AG04450 (cell line): ENCODE measurements around the gene TMEM147. TPM values are rescaled to one million over a fixed set of nuclear protein-coding genes. Genes with fewer than 3 reads are reported as not detected.

Source experiments
- CTCF ChIA-PET: fragments of 300-600, 350-600 bp; formaldehyde crosslinking; extraction: SDS; loops from one replicate; lab custom pipeline; 2022; ENCODE audit warnings: antibody characterized with exemption, inconsistent platforms; lab: Charles Lee
- POLR2A ChIA-PET: fragments of 350-600 bp; formaldehyde crosslinking; extraction: SDS; loops from one replicate; lab custom pipeline; 2021; ENCODE audit warnings: antibody characterized with exemption, inconsistent platforms; lab: Yijun Ruan, JAX
- DNase-seq: peaks from one replicate; pipeline ENCODE4 v3.0.0-alpha.2; 2011; ENCODE audit warnings: low read depth, low spot score
- H3K27ac ChIP-seq: one replicate; pipeline ENCODE4 v1.5.1; 2012; ENCODE audit warnings: low read depth, low read length, control low read depth
- H3K27me3 ChIP-seq: one replicate; pipeline ENCODE4 v1.6.0; 2012; ENCODE audit warnings: low read length; ENCODE audit not compliant: control insufficient read depth, insufficient read depth
- H3K4me3 ChIP-seq: 2 replicates; pipeline ENCODE4 v1.5.1; 2011; ENCODE audit warnings: mild to moderate bottlenecking, low read depth, low read length, control low read depth
- H3K9me3 ChIP-seq: 2 replicates; pipeline ENCODE4 v1.5.1; 2012; ENCODE audit warnings: low read length; ENCODE audit not compliant: control insufficient read depth, insufficient read depth
- polyA plus RNA-seq: library from polyadenylated mRNA; depleted of rRNA; stranded (reverse); fragments of >200 nt; gene quantifications from 2 replicates; pipeline ENCODE4 v1.2.3, GENCODE V29; 2011
- TF ChIP-seq, protein P1 (sequence below): IDR thresholded peaks from 2 replicates; pipeline ENCODE4 v1.5.1; 2011; ENCODE audit warnings: low read depth, low read length, control low read depth, inconsistent platforms

The TMEM147 gene
- polyA plus RNA-seq, 1 experiment, result 88.7 TPM

DNA sequence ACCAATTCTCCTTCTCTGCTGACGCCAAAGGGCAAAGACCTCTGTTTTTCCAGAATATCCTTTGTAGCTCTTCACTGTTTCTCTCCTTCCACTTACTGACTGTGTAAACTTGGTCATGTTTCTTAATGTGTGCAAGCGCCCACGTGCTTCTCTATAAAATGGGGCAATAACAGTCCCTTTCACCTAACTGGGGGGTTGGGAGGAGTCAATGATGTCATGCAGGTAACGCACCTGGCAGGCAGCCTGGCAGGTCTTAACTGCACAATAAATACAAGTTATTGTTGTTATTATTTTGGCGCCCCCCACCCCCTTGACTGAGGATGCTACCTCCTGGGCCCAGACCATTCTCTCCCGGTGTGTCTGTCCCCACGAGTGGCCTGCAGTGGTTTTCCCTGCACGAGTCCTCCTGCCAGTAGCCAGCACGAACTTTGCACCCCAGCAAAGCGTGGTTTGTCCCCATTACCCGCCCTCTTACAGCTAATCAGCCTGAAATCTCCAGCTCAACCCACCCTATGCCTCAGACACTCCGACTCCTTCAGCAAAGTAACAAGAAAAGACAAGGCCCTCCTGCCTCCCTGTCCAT, 22.6 kb upstream of the TMEM147 start:
- peaks cover 2% of the 10 kb centered on the region for H3K27me3 ChIP-seq
- POLR2A ChIA-PET, result no interaction called here
- H3K27ac ChIP-seq, result no peak overlapping the region
- H3K4me3 ChIP-seq, result no peak overlapping the region
- DNase-seq, result no peak
- CTCF ChIA-PET, result interaction anchor here (0.9 to 1.0 kb wide), 2 partner anchors 13 to 28 kb away, joined by 3 read pairs; no protein-coding TSS in a partner anchor
- no peaks in the 10 kb centered on the region for H3K9me3 ChIP-seq
- TF ChIP-seq, protein P1, sequence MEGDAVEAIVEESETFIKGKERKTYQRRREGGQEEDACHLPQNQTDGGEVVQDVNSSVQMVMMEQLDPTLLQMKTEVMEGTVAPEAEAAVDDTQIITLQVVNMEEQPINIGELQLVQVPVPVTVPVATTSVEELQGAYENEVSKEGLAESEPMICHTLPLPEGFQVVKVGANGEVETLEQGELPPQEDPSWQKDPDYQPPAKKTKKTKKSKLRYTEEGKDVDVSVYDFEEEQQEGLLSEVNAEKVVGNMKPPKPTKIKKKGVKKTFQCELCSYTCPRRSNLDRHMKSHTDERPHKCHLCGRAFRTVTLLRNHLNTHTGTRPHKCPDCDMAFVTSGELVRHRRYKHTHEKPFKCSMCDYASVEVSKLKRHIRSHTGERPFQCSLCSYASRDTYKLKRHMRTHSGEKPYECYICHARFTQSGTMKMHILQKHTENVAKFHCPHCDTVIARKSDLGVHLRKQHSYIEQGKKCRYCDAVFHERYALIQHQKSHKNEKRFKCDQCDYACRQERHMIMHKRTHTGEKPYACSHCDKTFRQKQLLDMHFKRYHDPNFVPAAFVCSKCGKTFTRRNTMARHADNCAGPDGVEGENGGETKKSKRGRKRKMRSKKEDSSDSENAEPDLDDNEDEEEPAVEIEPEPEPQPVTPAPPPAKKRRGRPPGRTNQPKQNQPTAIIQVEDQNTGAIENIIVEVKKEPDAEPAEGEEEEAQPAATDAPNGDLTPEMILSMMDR, result no peak

DNA sequence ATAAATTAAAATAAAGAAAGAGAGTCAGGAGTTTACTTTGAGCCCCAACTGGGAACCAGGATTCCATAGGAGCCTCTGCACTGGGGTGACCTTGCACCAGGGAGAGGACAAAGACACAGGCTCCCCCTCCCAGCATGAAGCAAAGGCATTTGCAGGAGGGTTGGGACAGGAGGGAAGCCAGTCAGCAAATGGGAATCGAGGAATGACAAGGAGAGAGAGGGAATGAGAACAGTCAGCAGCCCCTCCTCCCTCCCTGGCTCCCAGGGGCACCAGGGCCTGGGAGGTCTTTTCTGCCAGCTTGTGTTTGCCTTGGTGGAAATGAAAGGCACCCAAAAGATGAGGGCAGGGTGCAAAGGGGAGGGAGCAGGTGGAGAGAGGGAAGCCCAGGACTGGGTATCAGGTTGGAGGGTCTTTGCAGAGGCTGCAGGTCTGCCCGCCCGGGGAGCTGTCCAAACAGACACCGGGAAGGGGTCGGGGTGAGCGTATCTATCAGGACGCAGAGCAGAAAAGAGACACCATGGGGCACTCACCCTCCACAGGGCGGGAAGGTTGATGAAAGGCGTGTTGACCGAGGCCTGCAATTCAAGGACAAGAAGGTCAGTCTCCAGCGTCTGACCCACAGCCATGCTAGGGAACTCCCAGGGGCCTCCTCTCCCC, 21.1 kb upstream of the TMEM147 start:
- H3K4me3 ChIP-seq, result no peak overlapping the region
- peaks cover 2% of the 10 kb centered on the region for H3K27me3 ChIP-seq
- no peak for DNase-seq
- TF ChIP-seq, protein P1, result no peak
- H3K9me3 ChIP-seq, result no peaks in the 10 kb centered on the region
- ChIA-PET CTCF (no interaction called here), POLR2A (no interaction called here)
- no peak overlapping the region for H3K27ac ChIP-seq

DNA sequence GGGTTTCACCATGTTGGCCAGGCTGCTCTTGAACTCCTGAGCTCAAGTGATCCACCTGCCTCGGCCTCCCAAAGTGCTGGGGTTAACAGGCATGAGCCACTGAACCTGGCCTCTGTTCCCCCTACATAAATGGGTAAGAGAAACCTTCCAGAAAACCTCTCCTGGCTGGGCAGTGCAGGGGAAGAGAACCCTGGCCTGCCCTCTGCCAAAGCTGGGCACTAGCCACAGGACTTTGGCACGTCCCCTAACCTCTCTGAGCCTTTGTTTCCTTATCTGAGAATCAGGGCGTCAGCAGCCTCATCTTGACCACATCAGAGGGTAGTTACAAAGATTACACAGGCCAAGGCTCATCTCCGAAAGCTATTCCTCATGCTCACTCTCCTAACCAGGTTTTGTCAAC, 19.6 kb upstream of the TMEM147 start:
- ChIA-PET POLR2A (no interaction called here), CTCF (no interaction called here)
- Histone ChIP-seq H3K27me3 (peaks cover 2% of the 10 kb centered on the region), H3K4me3 (no peak overlapping the region), H3K9me3 (no peaks in the 10 kb centered on the region), H3K27ac (no peak overlapping the region)
- DNase-seq, result no peak
- TF ChIP-seq, protein P1, result no peak

DNA sequence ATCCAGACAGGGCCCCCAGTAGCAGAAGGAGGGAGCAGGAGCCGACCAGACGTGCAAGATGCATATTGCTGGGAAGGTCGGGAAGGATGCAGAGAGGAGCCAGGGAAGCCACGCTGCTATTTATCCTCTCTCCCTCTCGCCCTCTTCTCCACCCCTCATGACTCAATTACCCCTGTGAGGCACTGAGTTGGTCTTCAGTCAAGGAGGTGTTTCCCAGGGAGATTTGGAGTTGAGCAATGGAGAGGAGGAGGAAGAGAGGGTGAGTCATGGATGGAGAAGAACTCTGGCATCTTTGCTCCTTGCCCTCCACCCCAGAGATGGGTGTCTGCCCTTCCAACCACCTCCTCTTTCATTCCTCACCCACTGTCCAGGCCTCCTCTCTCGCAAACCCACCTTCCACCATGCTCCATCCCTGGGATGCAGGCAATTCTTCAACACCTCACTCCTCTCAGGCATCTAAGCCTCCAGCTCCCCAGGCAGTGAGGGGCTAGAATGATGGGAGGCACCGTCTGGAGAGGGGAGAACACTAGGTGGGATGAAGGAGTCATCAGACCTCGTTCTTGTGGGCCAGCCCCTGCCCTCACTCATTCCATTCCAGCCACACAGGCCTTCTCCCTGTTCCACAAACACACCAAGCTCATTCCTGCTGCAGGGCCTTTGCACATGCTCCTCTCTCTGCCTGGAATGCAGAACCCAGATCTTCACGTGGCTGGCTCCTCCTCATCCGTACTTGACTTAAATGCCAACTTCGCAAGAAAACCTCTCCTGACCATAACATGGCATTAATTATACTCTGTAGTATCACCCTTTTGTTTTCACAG, 17.0 kb upstream of the TMEM147 start, which contains the start of gene SBSN:
TSS of gene SBSN (minus strand) at position 94 of the 821 bp plus-strand sequence. CDS start at position 64, 30 bp downstream.
- ChIA-PET CTCF (interaction anchor here (1.0 kb wide), 1 partner anchor 18 kb away, joined by 3 read pairs; no protein-coding TSS in a partner anchor), POLR2A (no interaction called here)
- H3K9me3 ChIP-seq, result peaks cover 4% of the 10 kb centered on the region; the same call in 1 of the 2 replicates
- no peak for DNase-seq
- H3K4me3 ChIP-seq, result no peak within 1 kb of the TSS
- H3K27ac ChIP-seq, result no peak within 1 kb of the TSS
- H3K27me3 ChIP-seq, result peaks cover 9% of the 10 kb centered on the region
- TF ChIP-seq, protein P1, result no peak
